GM21786 (cell line): ENCODE data around the gene MAFG.
"Not testable (repeated sequence)": the region's sequence is repeated elsewhere in the genome, so short reads cannot be mapped to it uniquely, and the experiment has no call there.

Experiments used
- ATAC-seq: cut with Tn5 transposase; IDR thresholded peaks from one replicate; pipeline ENCODE4 v1.9.1; 2021; ENCODE audit not compliant: unreplicated experiment

MAFG gene

GRCh38 chr17:81958633-81959342 lies 31.3 kb upstream of the MAFG start:
- no peak for ATAC-seq

- ATAC-seq = no peak
These were observed 30.3 kb upstream of the MAFG start for GRCh38 chr17:81957691-81958432.

GRCh38 chr17:81956607-81957589 lies 29.4 kb upstream of the MAFG start:
- ATAC-seq = no peak

- ATAC-seq = no peak
These were observed 28.4 kb upstream of the MAFG start for GRCh38 chr17:81955756-81956544.

- ATAC-seq = no peak
These were observed 27.6 kb upstream of the MAFG start for GRCh38 chr17:81955058-81955681.

- ATAC-seq = no peak
These were observed 26.9 kb upstream of the MAFG start for GRCh38 chr17:81954131-81955057.

GRCh38 chr17:81953443-81953842 lies 25.9 kb upstream of the MAFG start:
- ATAC-seq = not testable (repeated sequence)

- ATAC-seq = no peak
These were observed 25.3 kb upstream of the MAFG start for GRCh38 chr17:81952792-81953228.

GRCh38 chr17:81951785-81952684 lies 24.5 kb upstream of the MAFG start:
- ATAC-seq = no peak

- ATAC-seq = no peak
These were observed 23.0 kb upstream of the MAFG start for GRCh38 chr17:81950501-81950900.

GRCh38 chr17:81948635-81949378 lies 21.3 kb upstream of the MAFG start:
- ATAC-seq = no peak

- no peak for ATAC-seq
These were observed 19.7 kb upstream of the MAFG start, which contains the start of gene MYADML2 for GRCh38 chr17:81947189-81947588. TSS of gene MYADML2 (minus strand) at chr17:81947233. CDS start at chr17:81941741, 5,492 bp downstream.

GRCh38 chr17:81944858-81945257 lies 17.3 kb upstream of the MAFG start:
- ATAC-seq = no peak

- ATAC-seq = no peak
These were observed 14.6 kb upstream of the MAFG start for GRCh38 chr17:81942167-81942553.

GRCh38 chr17:81941484-81942166 lies 14.1 kb upstream of the MAFG start:
- no peak for ATAC-seq
